GM19328 (cell line): Measurements from ENCODE around the gene FKBP15.
"Not testable (repeated sequence)": the region's sequence is repeated elsewhere in the genome, so short reads cannot be mapped to it uniquely, and the experiment has no call there.

Experiments used
- ATAC-seq: cut with Tn5 transposase; IDR thresholded peaks from one replicate; pipeline ENCODE4 v1.9.1; 2021; ENCODE audit warnings: mild to moderate bottlenecking, moderate library complexity; ENCODE audit not compliant: unreplicated experiment

The FKBP15 gene

GRCh38 chr9:113150670-113151611, 70.1 kb downstream of the FKBP15 start, which contains the start of gene SLC31A2:
Gene SLC31A2 (plus strand): TSS chr9:113151007. CDS start chr9:113151075, 68 bp downstream.
- peak; percentile 93 for ATAC-seq

GRCh38 chr9:113149561-113149960, 71.5 kb downstream of the FKBP15 start:
- not testable (repeated sequence) for ATAC-seq

- no peak for ATAC-seq
Measured at GRCh38 chr9:113148781-113149510, 72.1 kb downstream of the FKBP15 start.

- no peak for ATAC-seq
Measured at GRCh38 chr9:113148372-113148705, 72.7 kb downstream of the FKBP15 start.

GRCh38 chr9:113143432-113144227, 77.4 kb downstream of the FKBP15 start:
- ATAC-seq, result no peak

GRCh38 chr9:113140896-113141295, 80.2 kb downstream of the FKBP15 start:
- not testable (repeated sequence) for ATAC-seq

- no peak for ATAC-seq
Measured at GRCh38 chr9:113139953-113140352, 81.1 kb downstream of the FKBP15 start.

- ATAC-seq, result no peak
Measured at GRCh38 chr9:113139225-113139829, 81.8 kb downstream of the FKBP15 start.

GRCh38 chr9:113138760-113139159, 82.3 kb downstream of the FKBP15 start:
- ATAC-seq, result no peak

- ATAC-seq, result no peak
Measured at GRCh38 chr9:113137196-113138168, 83.6 kb downstream of the FKBP15 start.

GRCh38 chr9:113131689-113132151, 89.4 kb downstream of the FKBP15 start:
- no peak for ATAC-seq

- no peak for ATAC-seq
Measured at GRCh38 chr9:113129884-113130283, 91.2 kb downstream of the FKBP15 start.

- ATAC-seq, result no peak
Measured at GRCh38 chr9:113129466-113129865, 91.6 kb downstream of the FKBP15 start.

- no peak for ATAC-seq
Measured at GRCh38 chr9:113125386-113126035, 95.6 kb downstream of the FKBP15 start.

GRCh38 chr9:113118829-113119228, 102.2 kb downstream of the FKBP15 start:
- ATAC-seq, result not testable (repeated sequence)
